ENCODE results near the gene ZNF776. TPM values are rescaled to one million over a fixed set of nuclear protein-coding genes. Genes with fewer than 3 reads are reported as not detected.
"Not testable (repeated sequence)": the region's sequence is repeated elsewhere in the genome, so short reads cannot be mapped to it uniquely, and the experiment has no call there.

ZNF776 gene
- total and polyA plus RNA-seq, 2 of the 13 experiments (the other 11 are each of a cell fraction or from before 2014, with no cell fraction given), result 7.6 to 16.9 TPM

GRCh38 chr19:57738320-57738719 is 8.3 kb upstream of the ZNF776 start:
- H3K27me3 ChIP-seq (ENCODE audit: control insufficient read depth in 1 of 2, insufficient read depth in 2 of 2, low read length in 2 of 2); POLR2A ChIA-PET; H3K4me3 ChIP-seq (replicated peaks in 1 of 3; ENCODE audit: insufficient read depth in 1 of 3, low read depth in 2 of 3, low read length in 3 of 3); H3K4me2 ChIP-seq (ENCODE audit: low read depth, low read length); H3K27ac ChIP-seq (ENCODE audit: extremely low read length, insufficient read depth, low read length); H4K20me1 ChIP-seq (ENCODE audit: insufficient read depth, low read length); H3K9ac ChIP-seq (ENCODE audit: insufficient read depth, low read depth, low read length); intact Hi-C loops (cut with micrococcal nuclease; ENCODE audit: unreplicated experiment); H3K9me3 ChIP-seq (ENCODE audit: low read length); H3K36me3 ChIP-seq (replicated peaks in 1 of 2; ENCODE audit: control insufficient read depth in 1 of 2, insufficient read depth in 2 of 2, low read length in 2 of 2); in situ Hi-C loops (cut with HindIII; ENCODE audit: extremely low pct_ligation_motif_present, low pct_unique_long_range_greater_than_20kb); H3K79me2 ChIP-seq (ENCODE audit: insufficient read depth, low read length); H2AFZ ChIP-seq (ENCODE audit: low read length); BruUV-seq (replicated peaks); H3K4me1 ChIP-seq (ENCODE audit: insufficient read depth, low read length); TF ChIP-seq CREB1 (IDR thresholded peaks at IDR 0.05): not testable (repeated sequence)
- TF ChIP-seq RAD21 (CRISPR knock-in tag; IDR thresholded peaks at IDR 0.05), result peak; percentile 41; the same call in 1 of the 2 replicates
- TF ChIP-seq CTCF (CRISPR knock-in tag; IDR thresholded peaks at IDR 0.05), result peak; percentile 77
- peak; percentile 8; the same call in 1 of the 2 replicates for TF ChIP-seq SMC3 (IDR thresholded peaks at IDR 0.05; ENCODE audit: low read length)
- TF ChIP-seq THAP11 (CRISPR knock-in tag; IDR thresholded peaks at IDR 0.05), result peak; percentile 81
- TF ChIP-seq, protein P1, sequence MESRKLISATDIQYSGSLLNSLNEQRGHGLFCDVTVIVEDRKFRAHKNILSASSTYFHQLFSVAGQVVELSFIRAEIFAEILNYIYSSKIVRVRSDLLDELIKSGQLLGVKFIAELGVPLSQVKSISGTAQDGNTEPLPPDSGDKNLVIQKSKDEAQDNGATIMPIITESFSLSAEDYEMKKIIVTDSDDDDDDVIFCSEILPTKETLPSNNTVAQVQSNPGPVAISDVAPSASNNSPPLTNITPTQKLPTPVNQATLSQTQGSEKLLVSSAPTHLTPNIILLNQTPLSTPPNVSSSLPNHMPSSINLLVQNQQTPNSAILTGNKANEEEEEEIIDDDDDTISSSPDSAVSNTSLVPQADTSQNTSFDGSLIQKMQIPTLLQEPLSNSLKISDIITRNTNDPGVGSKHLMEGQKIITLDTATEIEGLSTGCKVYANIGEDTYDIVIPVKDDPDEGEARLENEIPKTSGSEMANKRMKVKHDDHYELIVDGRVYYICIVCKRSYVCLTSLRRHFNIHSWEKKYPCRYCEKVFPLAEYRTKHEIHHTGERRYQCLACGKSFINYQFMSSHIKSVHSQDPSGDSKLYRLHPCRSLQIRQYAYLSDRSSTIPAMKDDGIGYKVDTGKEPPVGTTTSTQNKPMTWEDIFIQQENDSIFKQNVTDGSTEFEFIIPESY (CRISPR knock-in tag; IDR thresholded peaks at IDR 0.05), result peak; percentile 96
- peak; percentile 82 for TF ChIP-seq STAG1 (CRISPR knock-in tag; IDR thresholded peaks at IDR 0.05)
- TF ChIP-seq CREB1 (CRISPR knock-in tag; IDR thresholded peaks at IDR 0.05), result 0 out of 2 replicates have a peak, but pooled peaks have one; percentile 16
- CTCF ChIA-PET (ENCODE audit: low intra/inter-chr PET ratio, low total read pairs), result interaction anchor here (1.3 kb wide), 2 partner anchors 165 to 417 kb away, joined by 3 to 6 read pairs; no protein-coding TSS in a partner anchor
- peak; percentile 60; the same call in 2 of the 3 replicates for ATAC-seq
- whole genome bisulfite sequencing (ENCODE audit: low lambda C conversion rate), result 32% methylated on average over 6 of the region's 10 CpGs
- peak; percentile 8 for FAIRE-seq
- DNase-seq (ENCODE audit: low spot score), result peak; percentile 14
